ENCODE results near the gene UBE2O.
"Not testable (repeated sequence)": the region's sequence is repeated elsewhere in the genome, so short reads cannot be mapped to it uniquely, and the experiment has no call there.

The UBE2O gene

DNA sequence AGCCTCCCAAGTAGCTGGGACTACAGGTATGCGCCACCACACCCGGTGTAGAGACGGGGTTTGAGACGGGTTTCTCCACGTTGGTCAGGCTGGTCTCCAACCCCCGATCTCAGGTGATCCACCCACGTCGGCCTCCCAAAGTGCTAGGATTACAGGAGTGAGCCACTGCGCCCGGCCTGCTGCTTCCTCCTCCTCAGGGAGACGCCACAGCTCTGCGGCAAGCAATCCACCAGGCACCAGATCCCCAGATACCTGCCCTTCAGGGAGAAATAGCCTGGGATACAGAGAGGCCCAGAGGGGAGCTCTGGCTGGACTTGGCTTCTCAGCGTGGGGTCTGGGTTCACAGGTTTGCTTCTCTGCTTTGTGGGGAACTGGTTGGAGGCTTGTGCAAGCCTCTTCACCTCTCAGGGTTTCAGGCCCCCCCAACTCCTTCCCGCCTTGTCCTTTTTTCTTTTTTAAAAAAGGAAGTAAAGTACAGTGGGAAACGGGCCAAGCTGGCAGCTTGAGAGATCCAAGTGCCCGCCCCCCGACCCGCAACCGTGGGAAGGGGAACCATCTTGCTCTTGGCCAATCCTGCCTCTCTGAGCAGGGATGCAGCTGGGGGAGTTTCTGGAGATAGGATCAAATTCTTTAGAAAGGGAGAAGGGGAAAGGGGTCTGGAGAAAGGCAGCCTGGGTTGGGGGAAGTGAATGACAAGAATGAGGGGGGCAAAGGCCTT is 71.2 kb downstream of the UBE2O start:
- no peak for DNase-seq (ENCODE audit: insufficient read length, low spot score)

GRCh38 chr17:76379646-76380376 is 73.1 kb downstream of the UBE2O start:
- DNase-seq (ENCODE audit: insufficient read length, low spot score) (no peak), FAIRE-seq (no peak)

More for the DNA sequence above, 71.2 kb downstream of the UBE2O start:
- FAIRE-seq, result no peak

- DNase-seq (ENCODE audit: insufficient read length, low spot score) (no peak), FAIRE-seq (no peak)
Observed at GRCh38 chr17:76379275-76379641, 73.7 kb downstream of the UBE2O start.

GRCh38 chr17:76378548-76379274 is 74.2 kb downstream of the UBE2O start:
- FAIRE-seq, result no peak
- no peak for DNase-seq (ENCODE audit: insufficient read length, low spot score)

DNA sequence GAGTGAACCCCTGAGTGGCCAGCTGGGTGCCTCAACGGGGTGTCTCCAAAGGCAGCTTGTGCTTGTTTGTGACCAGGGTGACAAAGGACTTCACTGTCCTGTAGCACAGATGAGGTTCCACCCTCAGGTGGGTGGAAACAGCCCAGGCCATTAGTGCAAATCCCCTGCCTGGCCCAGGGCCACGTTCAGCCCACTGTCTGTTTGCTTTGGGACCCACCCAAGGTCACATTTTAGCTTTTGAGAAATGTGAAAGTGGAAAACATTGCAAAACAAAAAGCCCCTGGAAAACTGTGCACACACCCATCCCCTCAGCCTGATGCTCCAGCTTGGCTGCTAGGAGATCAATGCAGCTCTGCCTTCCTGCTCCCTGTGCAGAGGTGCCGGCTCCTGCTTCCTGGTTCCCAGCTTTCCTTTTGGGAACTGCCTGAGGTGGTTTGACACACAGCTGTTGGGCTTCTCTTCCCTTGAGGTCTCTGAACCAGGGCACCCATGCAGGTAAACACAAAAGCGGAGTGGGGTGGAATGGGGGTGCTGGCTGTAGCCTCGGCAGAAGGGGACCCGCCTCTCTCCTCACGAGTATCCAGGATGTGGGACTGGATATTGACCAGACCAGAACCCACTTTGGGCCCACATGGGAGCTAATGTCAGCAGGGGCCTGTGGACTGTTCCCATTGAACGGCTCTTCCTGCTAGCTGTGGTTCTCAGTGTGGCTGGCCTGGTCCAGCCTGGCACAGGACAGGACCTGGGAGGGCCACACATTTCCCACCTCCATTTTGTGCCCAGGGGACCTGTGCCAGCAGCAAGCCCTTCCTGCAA is 76.4 kb downstream of the UBE2O start:
- FAIRE-seq (no peak), DNase-seq (ENCODE audit: insufficient read length, low spot score) (no peak)

DNA sequence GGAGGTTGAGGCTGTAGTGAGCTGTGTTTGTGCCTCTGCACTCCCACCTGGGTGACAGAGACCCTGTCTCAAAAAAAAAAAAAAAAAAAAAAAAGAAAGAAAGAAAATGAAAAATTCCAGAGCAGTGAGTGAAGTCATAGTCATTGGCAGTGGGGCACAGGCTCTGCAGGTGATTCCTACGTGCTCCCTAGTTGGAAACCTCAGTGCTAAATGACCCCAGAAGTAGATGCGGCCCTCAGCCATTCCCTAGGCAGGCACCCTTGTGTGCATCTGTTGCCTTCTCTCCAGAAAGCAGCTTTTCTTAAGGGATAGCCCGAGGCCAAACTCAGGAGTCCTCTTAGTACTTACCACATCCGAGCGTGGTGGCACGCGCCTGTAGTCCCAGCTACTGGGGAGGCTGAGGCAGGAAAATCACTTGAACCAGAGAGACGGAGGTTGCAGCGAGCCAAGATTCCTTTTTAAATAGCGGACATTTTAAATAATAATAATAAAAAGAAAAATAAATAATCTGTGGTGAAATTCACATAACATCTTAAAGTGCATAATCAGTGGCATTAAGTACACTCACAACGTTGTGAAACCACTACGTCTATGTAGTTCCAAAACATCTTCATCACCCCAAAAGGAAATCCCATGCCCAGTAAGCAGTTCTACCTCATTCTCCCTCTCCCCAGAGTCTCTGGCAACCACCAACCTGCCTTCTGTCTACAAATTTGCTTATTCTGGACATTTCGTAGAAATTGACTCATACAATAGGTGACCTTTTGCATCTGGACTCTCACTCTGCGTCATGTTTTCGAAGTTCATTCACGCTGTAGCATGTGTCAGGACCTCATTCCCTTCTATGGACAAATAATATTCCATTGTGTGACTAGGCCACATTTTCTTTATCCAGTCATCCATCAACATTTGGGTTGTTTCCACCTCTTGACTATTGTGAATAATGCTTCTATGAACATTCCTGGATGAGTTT is 81.0 kb downstream of the UBE2O start:
- DNase-seq (ENCODE audit: insufficient read length, low spot score) (no peak), FAIRE-seq (no peak)

DNA sequence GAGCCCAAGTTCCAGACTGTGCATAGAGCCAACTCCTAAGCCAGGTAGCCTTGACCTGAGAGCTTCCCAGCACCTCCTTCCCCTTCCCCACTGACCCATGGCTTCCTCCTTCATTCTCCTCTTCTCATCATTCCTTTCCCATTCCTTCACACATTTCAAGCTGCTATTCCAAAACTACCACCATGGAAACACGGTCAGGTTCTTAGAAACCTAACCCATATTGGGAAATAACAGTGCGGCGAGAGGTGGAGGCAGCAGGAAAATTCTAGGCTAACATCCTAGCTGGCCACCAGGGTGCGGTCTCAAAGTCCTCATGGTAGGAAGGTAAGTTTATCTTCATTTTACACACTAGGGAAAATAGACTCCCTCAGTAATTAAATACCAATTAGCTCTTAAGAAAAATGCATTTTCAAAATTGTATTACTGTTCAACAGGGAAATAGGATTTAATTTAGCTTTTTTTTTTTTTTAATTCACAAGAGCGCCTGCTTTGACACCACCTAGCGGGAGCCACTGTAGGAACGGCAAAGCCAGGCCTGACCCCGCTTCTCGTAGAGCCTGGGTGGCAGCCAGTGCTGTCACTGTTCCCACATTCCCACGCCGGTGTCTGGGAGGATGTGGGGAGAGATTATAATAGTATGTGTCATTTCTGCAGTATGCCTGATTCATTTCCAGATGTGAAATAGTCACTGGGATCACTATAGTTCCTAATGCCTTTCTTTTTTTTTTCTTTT is 82.5 kb downstream of the UBE2O start:
- FAIRE-seq (no peak), DNase-seq (ENCODE audit: insufficient read length, low spot score) (no peak)

DNA sequence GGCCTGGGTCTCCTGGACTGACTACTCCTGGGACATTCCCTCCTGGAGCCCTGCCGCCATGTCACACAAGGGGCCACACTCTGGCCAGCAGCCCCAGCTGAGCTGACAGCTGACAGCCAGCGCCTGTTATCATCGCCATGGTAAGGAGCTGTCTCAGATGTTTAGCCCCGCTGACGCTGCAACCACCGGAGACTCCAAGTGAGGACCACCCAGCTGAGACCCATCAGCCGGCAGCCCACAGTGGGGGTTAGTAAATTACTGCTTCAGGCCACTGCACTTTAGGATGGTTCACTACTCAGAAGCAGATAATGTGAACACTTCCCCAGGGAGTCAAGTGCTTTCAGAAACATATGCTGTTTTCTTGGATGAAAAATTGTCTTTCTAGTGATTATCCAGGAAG is 83.1 kb downstream of the UBE2O start:
- DNase-seq (ENCODE audit: insufficient read length, low spot score) (no peak), FAIRE-seq (no peak)

DNA sequence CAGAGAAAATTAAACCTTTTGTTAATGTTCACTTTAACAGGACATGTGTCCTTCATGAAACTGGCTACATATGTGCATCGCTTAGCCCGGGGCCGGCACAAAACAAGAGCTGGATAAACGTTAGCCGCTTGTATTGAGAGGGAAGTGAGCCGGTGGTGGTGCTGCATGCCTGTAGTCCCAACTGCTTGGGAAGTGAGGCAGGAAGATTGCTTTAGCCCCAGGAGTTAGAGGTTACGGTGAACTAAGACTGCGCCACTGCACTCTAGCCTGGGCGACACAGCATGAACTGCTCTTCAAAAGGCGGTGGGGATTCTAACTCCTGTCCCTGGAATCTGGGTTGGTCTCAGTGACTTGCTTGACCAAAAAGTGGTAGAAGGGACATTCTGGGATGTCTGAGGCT is 83.6 kb downstream of the UBE2O start:
- DNase-seq (ENCODE audit: insufficient read length, low spot score), result no peak
- FAIRE-seq, result no peak

- DNase-seq (ENCODE audit: insufficient read length, low spot score), result no peak
- no peak for FAIRE-seq
Observed at GRCh38 chr17:76368545-76368944, 84.4 kb downstream of the UBE2O start.

DNA sequence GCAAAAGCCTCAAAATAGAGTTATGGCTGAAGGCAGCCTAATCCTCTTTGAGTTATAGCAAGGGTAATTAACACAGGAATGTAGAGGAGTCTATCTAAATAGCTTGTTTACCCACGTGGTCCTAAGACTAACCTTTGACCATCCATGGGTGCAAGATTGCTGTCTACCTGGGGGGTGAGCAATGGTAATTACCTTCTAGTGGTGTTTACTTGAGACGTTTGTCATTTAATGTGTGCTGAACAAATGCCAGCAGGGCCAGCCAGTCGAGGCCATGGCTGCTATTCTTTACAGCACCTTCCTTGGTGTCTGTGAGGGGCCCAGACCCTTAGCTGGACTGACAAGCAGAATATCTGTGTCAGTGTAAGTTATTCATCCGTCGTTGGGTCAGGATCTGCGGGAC is 85.3 kb downstream of the UBE2O start:
- DNase-seq (ENCODE audit: insufficient read length, low spot score) (no peak), FAIRE-seq (no peak)

- FAIRE-seq, result no peak
- no peak for DNase-seq (ENCODE audit: insufficient read length, low spot score)
Observed at GRCh38 chr17:76366247-76366646, 86.7 kb downstream of the UBE2O start.

DNA sequence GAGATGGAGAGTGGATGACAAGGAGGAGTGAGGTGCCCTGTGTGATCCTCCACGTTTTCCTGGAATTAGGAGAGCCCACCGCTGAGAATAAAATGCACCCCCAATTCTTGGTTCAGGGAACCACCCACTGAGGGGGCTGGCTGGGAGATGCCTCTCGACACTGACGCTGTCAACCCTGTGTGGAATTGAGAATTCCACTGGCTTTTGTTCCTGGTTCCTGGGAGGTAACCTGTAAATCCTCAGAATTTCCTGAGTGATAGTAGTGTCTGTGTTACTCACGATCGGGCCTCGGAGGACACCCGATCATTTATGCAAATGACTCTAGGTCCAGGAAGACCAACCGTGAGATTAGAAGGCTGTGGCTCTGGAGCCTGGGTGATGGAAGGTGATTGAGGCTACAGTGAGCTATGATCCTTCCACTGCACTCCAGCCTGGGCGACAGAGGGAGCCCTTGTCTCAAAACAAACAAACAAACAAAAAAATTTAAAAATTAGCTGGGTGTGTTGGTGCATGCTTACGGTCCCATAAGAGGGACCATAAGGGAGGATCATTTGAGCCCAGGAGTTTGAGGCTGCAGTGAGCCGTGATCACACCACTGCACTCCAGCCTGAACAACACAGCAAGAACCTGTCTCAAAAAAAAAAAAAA is 87.6 kb downstream of the UBE2O start:
- no peak for FAIRE-seq
- no peak for DNase-seq (ENCODE audit: insufficient read length, low spot score)

- no peak for DNase-seq (ENCODE audit: insufficient read length, low spot score)
- no peak for FAIRE-seq
Observed at GRCh38 chr17:76363107-76363842, 89.7 kb downstream of the UBE2O start.

GRCh38 chr17:76360461-76360860 is 92.5 kb downstream of the UBE2O start:
- DNase-seq (ENCODE audit: insufficient read length, low spot score), result no peak
- no peak for FAIRE-seq

- not testable (repeated sequence) for DNase-seq (ENCODE audit: insufficient read length, low spot score); FAIRE-seq
Observed at GRCh38 chr17:76359776-76360175, 93.2 kb downstream of the UBE2O start.

DNA sequence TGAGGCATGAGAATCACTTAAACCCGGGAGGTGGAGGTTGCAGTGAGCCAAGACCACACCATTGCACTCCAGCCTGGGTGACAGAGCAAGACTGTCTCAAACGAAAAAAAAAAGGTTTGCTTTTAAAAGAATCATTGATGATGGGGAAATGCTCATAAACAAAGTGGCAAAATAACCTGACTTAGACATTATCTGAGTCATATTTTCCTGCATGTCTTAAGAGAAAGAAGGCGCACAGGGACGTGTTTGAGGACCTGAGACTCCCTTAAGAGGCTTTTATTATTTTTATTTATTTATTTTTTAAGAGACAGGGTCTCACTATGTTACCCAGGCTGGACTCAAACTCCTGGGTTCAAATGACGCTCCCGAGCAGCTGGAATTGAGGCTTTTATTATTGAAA is 93.6 kb downstream of the UBE2O start:
- FAIRE-seq, result no peak
- DNase-seq (ENCODE audit: insufficient read length, low spot score), result no peak

DNA sequence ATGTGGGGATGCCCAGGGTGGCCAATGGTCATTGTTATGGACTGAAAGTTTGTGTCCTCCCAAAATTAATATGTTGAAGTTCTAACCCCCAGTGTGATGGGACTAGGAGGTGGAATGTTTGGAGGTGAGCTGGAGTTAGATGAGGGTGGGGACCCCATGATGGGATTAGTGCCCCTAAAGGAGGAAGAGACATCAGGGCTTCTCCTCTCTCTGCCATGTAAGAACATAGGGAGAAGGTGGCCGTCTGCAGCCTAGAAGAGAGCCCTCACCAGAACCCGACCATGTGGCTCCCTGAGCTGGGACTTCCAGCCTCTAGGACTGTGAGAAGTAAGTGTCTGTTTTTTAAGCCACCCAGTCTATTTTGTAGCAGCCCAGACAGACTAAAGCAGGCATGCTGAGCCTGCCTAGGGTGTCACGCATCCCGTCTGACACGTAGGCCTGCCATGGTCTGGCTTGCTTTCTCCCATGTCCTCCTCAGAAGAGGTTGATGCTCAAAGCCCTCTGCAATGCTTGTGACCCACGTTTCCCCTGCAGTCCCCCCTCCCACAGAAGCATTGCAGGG is 95.3 kb downstream of the UBE2O start:
- DNase-seq (ENCODE audit: insufficient read length, low spot score) (no peak), FAIRE-seq (no peak)

Data from GM19239 (cell line).